ENCODE data around the gene NECTIN4. TPM values are rescaled to one million over a fixed set of nuclear protein-coding genes. Genes with fewer than 3 reads are reported as not detected.

The NECTIN4 gene
- total RNA-seq, 4 donors from 2014 or later, result not detected

- peaks cover 9 to 41% (median 24%) of the 10 kb centered on the region in 3 donors for H3K36me3 ChIP-seq
- TF ChIP-seq, protein P1, sequence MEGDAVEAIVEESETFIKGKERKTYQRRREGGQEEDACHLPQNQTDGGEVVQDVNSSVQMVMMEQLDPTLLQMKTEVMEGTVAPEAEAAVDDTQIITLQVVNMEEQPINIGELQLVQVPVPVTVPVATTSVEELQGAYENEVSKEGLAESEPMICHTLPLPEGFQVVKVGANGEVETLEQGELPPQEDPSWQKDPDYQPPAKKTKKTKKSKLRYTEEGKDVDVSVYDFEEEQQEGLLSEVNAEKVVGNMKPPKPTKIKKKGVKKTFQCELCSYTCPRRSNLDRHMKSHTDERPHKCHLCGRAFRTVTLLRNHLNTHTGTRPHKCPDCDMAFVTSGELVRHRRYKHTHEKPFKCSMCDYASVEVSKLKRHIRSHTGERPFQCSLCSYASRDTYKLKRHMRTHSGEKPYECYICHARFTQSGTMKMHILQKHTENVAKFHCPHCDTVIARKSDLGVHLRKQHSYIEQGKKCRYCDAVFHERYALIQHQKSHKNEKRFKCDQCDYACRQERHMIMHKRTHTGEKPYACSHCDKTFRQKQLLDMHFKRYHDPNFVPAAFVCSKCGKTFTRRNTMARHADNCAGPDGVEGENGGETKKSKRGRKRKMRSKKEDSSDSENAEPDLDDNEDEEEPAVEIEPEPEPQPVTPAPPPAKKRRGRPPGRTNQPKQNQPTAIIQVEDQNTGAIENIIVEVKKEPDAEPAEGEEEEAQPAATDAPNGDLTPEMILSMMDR (IDR thresholded peaks at IDR 0.05), result no peak
- TF ChIP-seq EP300 (IDR thresholded peaks at IDR 0.05), result peak in 1 of 2 donors; percentile 27
- no peaks in the 10 kb centered on the region for H3K27me3 ChIP-seq
- no peak for DNase-seq (ENCODE audit: low spot score in 2 of 2)
- peak within 1 kb of the TSS; percentile 27 to 66 (median 46) for H3K4me3 ChIP-seq
- H3K4me1 ChIP-seq, result peaks cover 0 to 24% (median 4%) of the 10 kb centered on the region in 4 donors
- H3K27ac ChIP-seq, result peak within 1 kb of the TSS in 2 of 4 donors; percentile 64 to 73
- 34 to 49% methylated on average over 26 to 49 of the region's 54 CpGs for WGBS, 2 donors
- no peaks in the 10 kb centered on the region for H3K9me3 ChIP-seq
Observed at GRCh38 chr1:161038523-161039153, 50.7 kb downstream of the NECTIN4 start, which contains the start of gene TSTD1. Gene TSTD1, minus strand, starts transcription at chr1:161038964. Its CDS starts 75 bp downstream, at chr1:161038889.

GRCh38 chr1:161037661-161038522 lies 51.5 kb downstream of the NECTIN4 start:
- Histone ChIP-seq H3K27me3 (no peaks in the 10 kb centered on the region), H3K27ac (peak overlapping the region in 2 of 4 donors; percentile 64 to 73)
- 58 to 64% methylated on average over 19 to 21 of the region's 21 CpGs for WGBS, 2 donors

GRCh38 chr1:161033751-161034150 lies 55.6 kb downstream of the NECTIN4 start:
- DNase-seq (ENCODE audit: low spot score in 2 of 2), result no peak
- no peak overlapping the region for H3K4me3 ChIP-seq
- no peaks in the 10 kb centered on the region for H3K9me3 ChIP-seq
- H3K27me3 ChIP-seq, result no peaks in the 10 kb centered on the region
- 93 to 98% methylated on average over 3 of the region's 3 CpGs for WGBS, 2 donors
- peaks cover 0 to 17% (median 5%) of the 10 kb centered on the region in 4 donors for H3K4me1 ChIP-seq
- TF ChIP-seq EP300 (IDR thresholded peaks at IDR 0.05) (no peak), POLR2A (IDR thresholded peaks at IDR 0.05) (no peak)
- TF ChIP-seq, protein P1 (IDR thresholded peaks at IDR 0.05), result no peak
- H3K27ac ChIP-seq, result no peak overlapping the region
- H3K36me3 ChIP-seq, result no peaks in the 10 kb centered on the region

More at GRCh38 chr1:161037661-161038522, 51.5 kb downstream of the NECTIN4 start:
- Histone ChIP-seq H3K9me3 (no peaks in the 10 kb centered on the region), H3K4me1 (peaks cover 0 to 24% (median 5%) of the 10 kb centered on the region in 4 donors), H3K4me3 (peak overlapping the region in 3 of 4 donors; percentile 35 to 66 (median 58)), H3K36me3 (peaks cover 9 to 38% (median 24%) of the 10 kb centered on the region in 3 donors)
- no peak for DNase-seq (ENCODE audit: low spot score in 2 of 2)
- TF ChIP-seq, protein P1 (IDR thresholded peaks at IDR 0.05), result no peak
- TF ChIP-seq EP300 (IDR thresholded peaks at IDR 0.05) (no peak), POLR2A (IDR thresholded peaks at IDR 0.05) (no peak)

DNA sequence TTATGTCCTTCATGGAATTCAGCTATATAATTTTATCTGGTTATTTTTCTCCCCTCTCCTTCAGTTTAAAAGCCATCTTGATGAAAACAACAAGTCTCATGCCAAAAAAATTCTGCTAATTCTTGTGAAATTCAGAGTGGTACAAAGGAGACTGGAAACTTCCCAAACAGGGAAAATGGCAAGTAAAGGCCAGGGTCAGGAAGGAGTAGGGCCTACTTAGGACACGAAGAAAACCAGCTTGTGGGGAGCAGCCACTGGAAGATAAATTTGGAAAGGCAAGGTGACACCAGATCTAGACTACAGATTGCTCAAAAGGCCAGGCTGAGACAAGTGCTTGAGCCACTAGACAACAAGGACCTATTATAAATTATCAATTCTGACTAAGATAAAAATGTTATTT lies 56.9 kb downstream of the NECTIN4 start:
- no peak for DNase-seq (ENCODE audit: low spot score in 2 of 2)
- Histone ChIP-seq H3K36me3 (no peaks in the 10 kb centered on the region), H3K27me3 (no peaks in the 10 kb centered on the region), H3K27ac (peak overlapping the region in 2 of 4 donors; percentile 29 to 31), H3K4me1 (peaks cover 0 to 8% (median 2%) of the 10 kb centered on the region in 4 donors), H3K9me3 (no peaks in the 10 kb centered on the region), H3K4me3 (no peak overlapping the region)
- no peak for TF ChIP-seq EP300 (IDR thresholded peaks at IDR 0.05)
- TF ChIP-seq POLR2A (IDR thresholded peaks at IDR 0.05), result no peak
- TF ChIP-seq, protein P1 (IDR thresholded peaks at IDR 0.05), result no peak
- 44 to 45% methylated on average over 1 of the region's 1 CpG for WGBS, 2 donors

All from tibial nerve (tissue), 4 donors.